HG03457 (cell line): ENCODE measurements around the gene ARMC9.

Experiments
- ATAC-seq: cut with Tn5 transposase; IDR thresholded peaks from one replicate; pipeline ENCODE4 v1.9.1; 2021; ENCODE audit warnings: moderate number of reproducible peaks; ENCODE audit not compliant: unreplicated experiment

ARMC9 gene

GRCh38 chr2:231306791-231307393 lies 108.5 kb downstream of the ARMC9 start:
- no peak for ATAC-seq

DNA sequence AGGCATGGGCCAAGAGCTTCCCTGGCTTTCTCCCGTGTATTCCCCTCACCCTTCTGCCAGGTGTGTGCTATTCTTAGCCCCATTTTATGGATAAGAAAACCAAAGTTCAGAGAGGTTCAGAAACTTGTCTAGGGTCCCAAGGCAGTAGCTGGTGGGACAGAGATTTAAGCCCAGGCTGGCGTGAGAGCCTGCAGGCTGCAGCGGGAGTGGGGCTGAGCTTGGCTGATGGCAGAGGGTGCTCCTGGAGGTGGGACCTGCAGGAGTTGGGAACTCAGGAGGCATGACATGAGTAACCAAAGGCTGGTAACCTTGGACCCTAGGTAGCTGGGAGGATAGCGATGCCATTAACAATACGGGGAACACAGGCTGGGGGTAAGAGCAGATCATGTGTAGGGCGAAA lies 109.8 kb downstream of the ARMC9 start:
- no peak for ATAC-seq

DNA sequence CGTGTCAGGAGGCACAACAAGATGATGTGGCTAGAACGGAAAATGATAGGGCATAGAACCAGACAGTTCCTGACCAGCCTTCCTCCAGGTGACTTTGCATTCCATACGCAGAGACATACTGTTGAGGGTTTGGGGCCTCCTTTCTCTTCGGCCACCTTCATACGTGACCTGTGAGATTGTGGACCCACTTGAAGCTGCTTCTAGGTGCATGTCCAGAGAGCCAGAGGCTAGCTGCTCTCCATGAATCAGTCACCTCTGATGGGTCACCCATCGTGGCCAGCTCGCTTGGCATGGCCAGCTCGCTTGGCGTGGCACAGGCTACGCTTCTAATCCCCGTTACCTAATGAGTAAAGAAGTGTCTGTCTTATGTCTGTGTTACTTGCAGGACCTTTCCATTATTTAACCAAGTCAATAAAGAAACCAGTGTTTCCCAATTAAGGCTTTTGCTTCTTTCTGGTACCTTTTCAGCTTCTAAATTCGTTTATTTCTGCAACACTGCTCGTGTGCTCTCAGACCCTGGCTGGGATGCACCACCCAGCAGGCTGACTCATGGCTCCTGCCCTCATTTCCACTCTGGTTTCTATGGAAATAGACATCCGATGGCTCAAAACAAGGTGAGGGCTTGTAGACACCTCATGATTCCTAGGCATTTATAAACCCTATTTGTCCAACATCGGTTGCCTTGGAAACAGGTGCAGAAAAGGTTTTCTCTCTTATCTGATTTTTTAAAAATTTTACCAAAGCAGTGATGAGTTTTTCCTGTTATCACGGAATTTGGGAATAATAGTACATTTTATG lies 110.4 kb downstream of the ARMC9 start:
- ATAC-seq, result no peak

DNA sequence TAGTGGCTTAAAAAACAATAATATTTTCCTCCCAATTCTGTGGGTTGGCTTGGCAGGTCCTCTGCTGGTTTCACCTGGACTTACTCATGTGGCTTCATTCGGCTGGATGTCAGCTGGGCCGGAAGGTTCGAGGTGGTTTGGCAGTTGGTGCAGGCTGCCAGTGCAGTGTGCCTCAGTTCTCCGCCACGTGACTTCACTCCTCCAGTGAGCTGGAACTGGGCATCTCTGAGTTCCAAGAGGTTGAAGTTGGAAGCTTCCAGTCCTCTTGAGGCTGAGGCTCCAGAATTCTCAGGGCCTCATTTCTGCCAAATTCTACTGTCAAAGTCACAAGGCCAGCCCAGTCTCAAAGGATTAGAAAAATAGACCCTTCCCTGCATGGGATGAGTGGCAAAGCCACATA lies 113.6 kb downstream of the ARMC9 start:
- ATAC-seq, result no peak

DNA sequence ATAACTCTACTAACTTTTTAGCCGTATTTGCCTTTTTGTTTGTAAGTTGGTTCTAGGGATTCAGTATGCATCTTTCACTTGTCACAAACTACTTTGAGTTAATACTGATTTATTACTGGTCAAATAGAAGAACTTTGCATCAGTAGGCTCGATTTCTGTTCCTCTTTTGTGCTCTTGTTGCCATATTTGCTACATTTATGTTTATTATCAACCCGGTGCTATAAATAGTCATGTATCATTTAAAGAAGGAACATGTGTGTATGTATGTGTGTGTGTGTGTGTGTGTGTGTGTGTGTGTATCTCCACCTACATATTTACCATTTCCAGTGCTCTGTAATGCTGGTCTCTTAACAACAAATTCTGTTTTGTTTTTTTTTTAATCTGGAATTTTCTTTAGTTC lies 117.5 kb downstream of the ARMC9 start:
- ATAC-seq, result no peak

DNA sequence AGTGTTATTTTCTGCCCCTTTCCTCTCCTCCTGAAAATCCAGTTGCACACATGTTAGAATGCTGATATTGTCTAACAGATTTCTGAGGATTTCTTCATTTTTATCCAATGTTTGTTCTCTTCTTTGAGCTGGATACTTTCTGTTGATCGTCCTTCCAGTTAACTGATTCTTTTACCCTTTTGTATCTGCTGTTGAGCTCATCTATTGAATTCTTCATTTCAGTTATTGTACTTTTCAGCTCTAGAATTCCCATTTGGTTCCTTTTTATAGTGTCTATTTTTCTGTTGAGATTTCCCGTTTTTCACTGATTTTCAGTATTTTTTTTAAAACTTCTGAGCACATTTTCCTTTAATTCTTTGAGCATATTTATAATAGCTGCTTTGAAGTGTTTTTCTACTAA lies 119.1 kb downstream of the ARMC9 start:
- ATAC-seq, result no peak

GRCh38 chr2:231318436-231318835 lies 120.0 kb downstream of the ARMC9 start:
- ATAC-seq, result no peak

DNA sequence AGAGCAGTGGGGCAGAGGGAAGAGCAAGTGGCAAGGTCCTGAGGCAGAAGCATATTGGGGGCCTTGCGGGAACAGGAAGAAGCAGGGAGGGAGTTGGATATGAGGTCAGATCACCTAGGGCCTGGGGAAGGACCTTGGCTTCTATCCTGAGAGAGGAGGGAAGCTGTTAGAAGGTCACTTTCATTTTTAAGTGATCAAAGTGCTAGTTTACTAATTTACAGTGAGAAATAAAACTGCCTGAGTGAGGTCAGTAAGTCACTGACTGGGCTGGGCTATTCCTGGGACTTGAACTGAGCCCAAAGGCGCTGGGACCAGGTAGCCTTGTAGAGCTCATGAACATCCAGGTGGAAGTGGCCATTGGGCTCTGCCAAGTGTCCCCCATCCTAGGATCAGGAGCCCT lies 120.5 kb downstream of the ARMC9 start:
- no peak for ATAC-seq

DNA sequence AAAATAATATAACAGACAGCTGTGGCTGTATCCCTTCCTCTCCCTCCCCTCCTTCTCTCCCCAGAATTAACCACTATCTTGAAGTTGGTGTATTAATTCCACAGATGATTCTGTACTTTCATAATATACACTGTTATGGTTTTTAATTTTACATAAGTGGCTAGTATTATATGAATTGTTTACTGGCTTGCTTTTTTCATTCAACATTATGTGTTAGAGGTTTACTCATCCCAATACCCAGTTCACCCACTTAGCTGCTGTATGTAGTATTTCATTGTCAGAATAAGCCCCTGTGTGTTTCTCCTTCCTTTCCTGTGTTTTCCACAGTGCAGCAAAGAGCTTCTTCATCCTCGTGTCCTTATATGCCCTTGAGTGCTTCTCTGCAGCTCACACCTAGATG lies 121.4 kb downstream of the ARMC9 start:
- ATAC-seq, result no peak

DNA sequence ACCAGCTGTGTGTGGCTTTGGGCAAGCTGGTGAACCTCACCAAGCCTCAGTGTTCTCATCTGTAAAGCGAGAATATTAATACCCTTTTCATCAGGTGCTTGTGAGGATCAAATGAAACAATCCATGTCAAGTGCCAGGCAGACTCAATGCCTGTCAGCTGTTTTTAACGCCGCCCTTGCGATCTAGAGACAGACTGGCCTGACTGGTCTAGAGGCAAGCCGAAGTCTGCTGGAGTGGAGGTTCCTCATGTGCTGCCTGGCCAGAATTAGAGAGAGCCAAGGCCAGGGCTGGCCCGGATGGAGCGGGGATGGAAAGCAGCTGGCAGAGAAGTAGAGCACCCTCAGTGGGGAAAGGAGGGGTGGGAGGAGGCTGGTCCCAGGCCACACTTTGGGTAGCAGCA lies 122.6 kb downstream of the ARMC9 start:
- ATAC-seq, result no peak

DNA sequence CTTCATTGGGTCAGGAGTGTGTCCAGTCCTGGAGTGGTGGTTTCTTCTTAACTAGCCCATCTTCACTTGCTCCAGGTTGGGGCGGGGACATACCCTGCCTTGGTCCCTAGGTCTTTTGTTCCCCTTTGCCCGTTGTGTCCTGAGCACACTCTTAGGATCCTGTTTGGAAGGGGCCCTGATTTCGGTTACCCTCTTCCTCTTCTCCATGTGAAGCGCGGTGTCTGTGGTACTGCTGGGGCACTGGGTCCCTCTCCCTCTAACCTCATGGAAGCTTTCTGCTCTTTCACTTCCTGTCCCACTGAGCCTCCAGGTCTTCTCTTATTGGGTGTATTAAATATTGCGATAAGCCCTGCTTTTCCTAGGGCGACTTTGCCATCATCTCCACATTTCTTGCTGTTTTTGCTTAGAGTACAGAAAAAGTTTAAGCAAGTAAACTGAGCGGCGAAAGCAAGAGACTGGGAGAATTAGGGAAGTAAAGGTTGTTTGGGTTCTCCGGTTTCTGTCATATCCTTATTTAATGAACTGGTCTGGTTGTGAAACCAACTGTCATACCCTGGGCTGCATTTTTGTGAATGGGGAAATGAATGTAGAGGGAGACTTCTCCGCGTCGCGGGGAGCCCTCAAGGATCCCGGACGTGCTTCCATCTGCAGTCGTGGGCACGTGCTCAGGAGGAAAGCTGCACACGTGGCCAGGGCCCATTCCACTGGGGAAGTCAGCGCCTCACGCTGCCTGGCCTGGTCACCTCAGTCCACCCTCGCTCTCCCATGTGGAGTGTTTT lies 123.3 kb downstream of the ARMC9 start:
- ATAC-seq, result no peak

- ATAC-seq, result no peak
Observed at GRCh38 chr2:231323316-231323715, 124.9 kb downstream of the ARMC9 start.

GRCh38 chr2:231325826-231326225 lies 127.4 kb downstream of the ARMC9 start:
- ATAC-seq, result no peak

- no peak for ATAC-seq
Observed at GRCh38 chr2:231326404-231326803, 128.0 kb downstream of the ARMC9 start.

- ATAC-seq, result no peak
Observed at GRCh38 chr2:231330311-231330710, 131.9 kb downstream of the ARMC9 start.

DNA sequence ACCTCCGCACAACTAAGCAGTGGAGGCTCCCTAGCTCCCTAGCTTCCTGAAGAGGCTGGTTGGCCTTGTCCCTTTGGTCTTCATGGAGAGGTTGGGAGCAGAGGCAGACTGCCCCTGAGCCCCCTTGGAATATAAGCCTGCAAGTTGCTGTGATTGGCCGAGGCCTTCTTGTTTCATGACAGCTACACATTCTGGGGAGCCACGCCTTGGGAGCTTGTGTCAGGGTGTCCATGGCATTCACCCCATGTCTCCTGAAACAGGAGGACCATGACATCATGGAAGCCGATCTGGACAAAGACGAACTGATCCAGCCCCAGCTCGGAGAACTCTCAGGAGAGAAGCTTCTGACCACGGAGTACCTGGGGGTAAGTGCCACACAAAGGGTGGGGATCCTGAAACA lies 133.1 kb downstream of the ARMC9 start:
- no peak for ATAC-seq

- no peak for ATAC-seq
Observed at GRCh38 chr2:231332388-231332787, 134.0 kb downstream of the ARMC9 start.

DNA sequence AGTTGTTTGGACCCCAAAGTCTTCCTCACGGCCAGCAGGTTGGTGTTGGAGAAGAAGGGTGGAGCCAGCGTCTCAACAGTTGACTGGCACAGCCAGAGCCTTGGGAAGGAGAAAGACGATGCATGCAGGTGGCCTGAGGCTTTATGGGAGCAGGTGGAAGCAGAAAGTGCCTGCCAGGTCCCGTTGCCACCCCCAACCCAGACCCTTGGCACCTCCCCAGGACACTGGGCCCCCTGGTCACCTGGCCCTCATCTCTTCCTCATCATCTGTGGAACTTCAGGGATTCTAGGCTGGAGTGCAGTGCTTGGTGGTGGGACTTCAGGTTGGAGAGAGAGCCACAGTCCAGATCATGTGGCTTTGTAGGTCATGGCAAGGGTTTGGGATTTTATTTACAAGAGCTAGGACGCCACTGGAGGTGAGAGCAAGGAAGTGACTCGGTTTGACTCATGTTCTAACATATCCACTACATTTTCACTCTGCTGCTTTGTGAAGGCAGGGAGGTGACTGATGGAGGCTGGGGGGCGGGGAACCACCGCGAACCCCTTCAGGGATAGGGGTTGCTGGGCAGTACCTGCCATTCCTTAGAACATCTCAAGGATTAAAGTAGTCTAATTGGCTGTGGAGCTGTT lies 134.6 kb downstream of the ARMC9 start:
- no peak for ATAC-seq

GRCh38 chr2:231334179-231334930 lies 135.9 kb downstream of the ARMC9 start:
- ATAC-seq, result no peak

GRCh38 chr2:231334981-231335380 lies 136.6 kb downstream of the ARMC9 start:
- ATAC-seq, result no peak

- no peak for ATAC-seq
Observed at GRCh38 chr2:231335591-231335990, 137.2 kb downstream of the ARMC9 start.
